Activated CD4-positive, alpha-beta T cell treated with anti-CD3 and anti-CD28 coated beads, Interleukin-2, Interleukin-4, amounts not matched to agents 100 ng/mL and 50 ng/mL, durations not matched to agents 16 hours and 8 hours (primary cell): ENCODE results near the gene CREB3L2.

Source experiments
- DNase-seq: peaks from one replicate; pipeline ENCODE4 v3.0.0-alpha.2; 2020; ENCODE audit warnings: low spot score

Gene CREB3L2

DNA sequence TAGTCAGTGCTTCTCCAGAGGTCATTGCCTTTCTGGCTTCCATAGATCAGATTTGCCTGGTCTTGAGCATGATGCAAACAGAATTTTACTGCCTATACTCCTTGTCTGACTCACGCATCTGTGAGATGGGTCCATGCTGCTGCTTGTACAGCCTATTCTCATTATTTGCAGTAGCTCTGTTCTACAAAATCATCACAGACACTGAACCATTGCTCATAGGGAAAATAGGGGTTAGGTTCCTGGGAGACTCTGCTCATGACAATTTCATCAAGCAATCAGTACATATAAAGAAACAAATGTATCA lies 7.4 kb upstream of the CREB3L2 start:
- DNase-seq: no peak

DNA sequence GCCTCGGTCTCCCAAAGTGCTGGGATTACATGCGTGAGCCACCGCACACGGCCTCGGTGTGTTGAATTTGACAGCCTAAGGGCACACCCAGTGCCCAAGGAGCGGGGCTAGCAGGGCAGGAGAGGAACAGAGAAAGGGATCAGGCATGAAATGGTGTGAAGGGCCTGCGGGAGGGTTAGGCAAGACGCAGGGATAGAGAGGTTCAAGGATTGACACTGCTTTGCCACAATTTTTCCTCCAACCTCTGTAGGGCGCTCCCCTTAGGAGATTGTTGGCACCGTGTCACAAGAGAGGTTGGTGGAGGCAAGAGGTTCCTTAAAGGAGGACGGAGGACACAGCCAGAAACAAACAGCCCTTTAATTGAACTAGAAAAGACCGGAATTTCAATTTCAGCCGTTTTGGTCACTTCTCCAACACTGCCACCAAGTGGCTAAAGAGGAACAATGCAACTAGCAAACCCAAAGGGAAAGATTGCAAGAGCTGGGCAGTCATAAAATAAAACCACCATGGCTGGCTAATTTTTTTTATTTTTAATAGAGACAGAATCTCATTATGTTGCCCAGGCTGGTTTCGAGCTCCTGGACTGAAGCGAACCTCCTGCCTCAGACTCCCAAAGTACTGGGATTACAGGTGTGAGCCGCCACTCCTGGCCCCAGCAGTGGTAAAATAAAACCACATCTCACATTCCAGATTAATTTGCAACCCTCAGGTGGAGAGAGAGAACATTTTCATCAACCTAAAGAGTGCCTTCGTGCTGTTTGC lies 6.9 kb upstream of the CREB3L2 start:
- peak; percentile 65 for DNase-seq

DNA sequence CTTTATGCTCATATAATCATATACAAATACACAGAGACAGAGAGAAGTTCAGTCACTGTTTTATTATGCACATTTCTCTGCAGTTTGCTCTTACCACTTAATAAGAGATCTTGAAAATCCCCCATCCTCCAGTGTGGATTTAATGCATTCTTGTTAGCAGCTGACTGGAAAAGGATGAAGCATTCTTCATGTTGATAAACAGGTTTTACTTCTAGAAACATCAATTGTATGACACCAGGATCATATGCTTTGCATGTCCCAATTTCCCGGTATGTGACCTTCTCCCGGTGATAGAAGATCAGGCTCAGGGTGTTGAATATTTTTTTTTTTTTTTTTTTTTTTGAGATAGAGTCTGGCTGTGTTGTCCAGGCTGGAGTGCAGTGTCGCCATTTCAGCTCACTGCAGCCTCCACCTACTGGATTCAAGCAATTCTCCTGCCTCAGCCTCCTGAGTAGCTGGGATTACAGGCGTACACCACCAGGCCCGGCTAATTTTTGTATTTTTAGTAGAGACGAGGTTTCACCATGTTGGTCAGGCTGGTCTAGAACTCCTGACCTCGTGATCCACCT lies 6.2 kb upstream of the CREB3L2 start:
- no peak for DNase-seq

DNA sequence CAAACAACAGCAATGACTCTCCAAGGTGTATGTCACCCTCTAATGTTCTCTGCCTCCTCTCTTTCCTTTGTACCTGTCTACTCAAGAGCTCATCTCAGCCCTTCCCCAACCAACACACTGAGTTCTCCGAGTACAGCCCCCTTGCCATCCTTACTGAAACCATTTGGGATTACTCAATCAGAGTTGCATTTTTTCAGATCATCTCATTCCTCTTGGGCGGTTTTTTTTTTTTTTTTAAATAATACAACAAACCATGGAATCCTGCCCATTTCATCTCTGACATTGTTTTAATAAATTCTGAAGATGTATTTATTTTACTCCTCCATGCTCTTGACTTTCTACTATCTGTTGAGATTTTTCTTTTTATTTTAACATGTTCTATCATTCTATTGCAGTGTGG lies 4.2 kb upstream of the CREB3L2 start:
- DNase-seq: no peak

DNA sequence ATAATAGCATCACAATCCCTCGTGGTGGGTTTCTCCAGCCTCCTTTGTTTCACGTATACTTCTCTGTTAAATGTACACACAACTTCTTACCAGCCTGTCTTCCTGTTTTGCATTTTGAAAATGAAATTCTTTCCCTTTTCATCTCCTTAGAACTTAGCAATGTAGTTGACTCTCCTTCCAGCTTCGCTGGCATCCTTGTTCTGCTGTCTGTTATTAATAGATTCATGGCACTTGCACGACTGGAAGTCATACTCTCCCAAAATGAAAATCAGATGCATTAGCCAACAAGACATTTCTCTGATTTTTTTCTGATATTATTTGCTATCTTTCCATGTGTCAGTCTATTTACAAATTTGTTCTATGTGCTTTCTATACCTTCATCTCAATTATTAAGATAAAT lies 3.0 kb upstream of the CREB3L2 start:
- DNase-seq: no peak

DNA sequence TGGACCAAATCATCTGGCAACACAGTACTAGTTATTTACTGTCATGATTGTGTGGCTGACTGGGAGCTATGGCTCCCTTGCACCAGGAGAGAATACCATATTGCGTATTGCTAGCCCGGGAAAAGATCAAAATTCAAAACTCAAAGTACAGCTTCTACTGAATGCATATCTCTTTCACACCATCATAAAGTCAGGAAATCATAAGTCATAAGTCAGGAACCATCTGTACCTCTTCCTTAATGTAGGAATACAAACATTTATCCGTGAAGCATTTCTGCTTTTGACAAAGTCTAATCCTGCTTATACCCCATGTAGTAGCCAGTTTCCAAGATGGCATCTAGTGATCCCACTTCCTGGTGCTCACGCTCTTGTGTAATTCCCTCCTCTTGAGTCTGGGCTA lies 2.2 kb upstream of the CREB3L2 start:
- no peak for DNase-seq

DNA sequence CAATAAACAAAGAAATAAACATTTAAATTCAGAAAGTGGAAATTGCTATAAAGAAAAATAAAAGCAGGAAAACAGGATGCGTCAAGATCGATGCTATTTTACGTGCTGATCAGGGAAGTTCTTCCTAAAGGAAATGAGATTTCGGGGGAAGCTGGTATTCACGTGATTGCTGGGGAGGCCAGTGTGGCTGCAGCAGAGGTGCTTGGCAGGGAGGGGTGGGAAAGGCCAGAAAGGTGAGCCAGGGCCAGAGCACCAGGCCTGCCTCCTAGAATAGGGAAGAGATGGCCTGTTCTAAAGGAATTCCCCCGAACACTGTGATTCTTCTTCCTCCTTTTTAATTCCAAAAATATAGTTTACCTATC lies 923 bp upstream of the CREB3L2 start:
- DNase-seq: no peak

DNA sequence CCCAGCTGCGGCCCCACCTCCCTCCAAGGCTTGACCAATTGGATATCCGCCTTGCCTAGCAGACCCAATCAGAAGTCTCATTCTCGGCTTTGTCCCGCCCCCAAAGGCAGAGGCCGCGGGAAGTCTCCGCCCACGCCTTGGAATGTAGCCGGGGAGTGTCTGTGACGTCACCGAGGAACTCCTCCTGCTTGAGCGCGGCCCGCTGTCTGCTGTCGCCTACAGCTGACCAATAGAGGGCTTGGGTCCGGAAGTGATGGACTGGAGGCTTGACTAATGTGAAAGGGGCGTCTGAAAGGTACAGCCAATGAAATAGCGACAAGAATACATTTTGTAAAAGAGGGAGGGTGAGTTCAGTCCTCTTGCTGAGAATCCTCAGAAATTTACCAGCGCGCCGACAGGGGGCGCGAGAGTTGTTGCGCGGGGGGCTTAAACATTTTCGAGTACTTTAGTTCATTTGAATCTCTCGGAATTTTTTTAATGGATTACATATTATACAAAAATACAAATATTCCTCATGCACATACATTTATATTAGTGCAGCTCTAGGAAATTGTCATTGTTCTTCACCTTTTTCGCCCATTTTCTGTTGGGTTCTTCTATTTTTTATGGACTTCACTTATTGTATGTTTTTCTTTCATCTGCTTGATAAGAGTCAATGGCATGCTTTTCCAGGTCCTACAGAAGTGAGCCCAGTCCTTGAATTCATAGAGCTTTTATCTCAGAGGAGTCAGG lies 376 bp upstream of the CREB3L2 start:
- DNase-seq: peak; percentile 99

DNA sequence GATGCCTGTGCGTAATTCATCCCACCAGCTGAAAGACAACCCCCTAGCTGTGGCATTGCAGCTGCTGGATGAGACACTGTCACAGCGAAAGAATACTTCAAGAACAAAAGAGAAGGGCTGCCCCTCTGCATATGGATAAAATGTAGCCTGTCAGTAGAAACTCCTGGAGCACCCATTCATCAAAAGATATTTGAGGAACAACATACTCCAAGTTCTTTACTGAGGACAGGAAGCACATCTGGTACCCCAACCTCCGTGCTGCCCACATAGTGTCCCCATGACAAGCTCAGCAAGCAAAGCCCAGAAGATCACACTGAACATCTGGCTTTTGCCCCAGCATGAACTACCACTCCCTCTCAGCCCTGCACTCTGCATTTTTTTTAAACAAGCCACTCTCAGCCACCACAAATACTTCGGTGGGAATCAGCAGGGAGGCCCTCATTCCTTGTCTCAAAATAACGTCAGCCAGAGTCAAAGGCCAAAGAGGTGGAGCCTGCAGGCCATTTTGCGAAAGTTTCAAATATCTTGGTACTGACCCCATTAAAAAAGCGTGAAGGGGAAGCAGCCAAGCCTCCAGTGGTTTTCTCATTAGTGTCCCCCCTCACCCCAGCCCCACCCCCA lies 1.7 kb downstream of the CREB3L2 start:
- no peak for DNase-seq

DNA sequence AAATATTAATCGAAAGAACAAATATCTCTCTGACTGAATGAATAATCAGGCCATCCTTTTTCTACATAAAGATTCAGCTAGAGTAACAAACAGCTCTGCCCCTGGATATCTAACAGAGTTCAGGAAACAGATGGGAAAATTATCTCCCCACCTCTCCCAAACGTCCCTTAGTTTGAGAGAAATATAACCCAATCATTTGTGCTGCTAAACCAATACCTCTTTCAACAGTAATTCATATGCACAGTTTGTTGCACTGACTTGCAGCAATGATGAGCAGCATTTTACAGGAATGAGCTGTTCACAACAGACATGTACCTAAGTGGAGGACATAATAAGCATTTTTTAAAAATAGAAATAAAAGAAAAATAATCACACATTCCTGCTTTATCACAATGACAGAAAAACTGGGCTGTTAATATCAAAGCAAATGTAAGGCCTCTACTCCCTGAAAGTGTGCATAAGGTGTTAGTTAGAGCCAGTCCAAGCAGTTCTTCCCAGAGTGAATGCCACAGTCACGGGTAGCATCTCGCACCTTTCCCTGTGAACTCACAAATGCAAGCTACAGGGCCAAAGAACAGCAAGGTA lies 2.3 kb downstream of the CREB3L2 start:
- no peak for DNase-seq

DNA sequence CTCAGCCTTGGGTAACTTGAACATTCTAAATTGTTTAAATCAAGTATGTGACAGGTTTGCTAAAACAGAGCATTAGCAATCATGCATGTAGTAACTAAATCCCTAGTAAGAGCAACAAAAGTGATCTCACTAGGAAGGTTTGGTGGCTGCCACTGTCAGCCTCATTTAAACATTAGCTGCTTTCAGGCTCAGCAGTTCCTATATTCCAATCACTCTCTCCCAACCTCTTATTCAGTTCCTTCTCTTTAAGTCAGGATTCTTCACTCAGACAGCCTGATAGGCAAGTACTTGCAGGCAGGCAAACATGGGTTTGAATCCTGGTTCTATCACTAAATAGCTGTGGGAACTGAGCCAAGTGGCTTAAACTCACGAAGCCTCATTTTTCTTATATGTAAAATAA lies 3.6 kb downstream of the CREB3L2 start:
- DNase-seq: no peak

DNA sequence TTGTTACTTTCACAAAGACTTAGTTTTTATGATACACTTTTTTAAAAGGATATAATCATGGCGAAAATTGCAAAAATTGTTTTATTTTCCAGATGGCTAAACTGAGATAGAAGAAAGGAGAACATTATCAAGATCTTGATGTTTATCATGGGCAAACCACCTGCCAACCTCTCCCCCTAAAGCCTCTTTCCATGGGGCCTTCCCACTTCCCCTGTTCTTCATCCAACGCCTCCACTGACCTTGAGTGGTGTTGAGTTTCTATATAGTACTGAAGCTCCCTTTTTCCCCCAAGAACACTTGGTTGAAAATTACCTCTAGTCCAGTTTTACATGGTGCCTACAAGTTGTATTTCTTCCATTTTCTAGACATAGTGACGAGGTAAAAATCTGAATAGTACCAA lies 5.0 kb downstream of the CREB3L2 start:
- DNase-seq: no peak

DNA sequence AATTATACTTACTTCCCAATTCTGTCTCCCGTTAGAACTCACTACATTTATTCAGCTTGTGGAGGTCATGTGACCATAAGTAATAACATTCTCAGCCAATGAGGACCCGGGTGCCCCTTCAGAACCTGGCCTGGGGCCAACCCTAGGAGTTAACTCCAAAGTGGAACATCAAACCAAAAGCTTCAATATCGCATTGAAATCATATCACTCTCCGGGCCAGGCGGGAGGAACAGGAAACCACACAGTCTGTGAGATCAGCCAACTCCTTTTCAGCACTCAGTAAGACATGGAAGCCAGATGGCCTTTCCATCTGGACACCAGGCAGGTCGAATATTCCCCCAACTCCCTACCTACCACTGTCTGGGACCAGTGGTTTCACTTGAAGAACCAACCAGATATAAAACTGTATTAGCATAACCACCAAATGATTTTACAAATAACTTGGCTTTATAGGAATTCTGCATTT lies 5.5 kb downstream of the CREB3L2 start:
- no peak for DNase-seq

DNA sequence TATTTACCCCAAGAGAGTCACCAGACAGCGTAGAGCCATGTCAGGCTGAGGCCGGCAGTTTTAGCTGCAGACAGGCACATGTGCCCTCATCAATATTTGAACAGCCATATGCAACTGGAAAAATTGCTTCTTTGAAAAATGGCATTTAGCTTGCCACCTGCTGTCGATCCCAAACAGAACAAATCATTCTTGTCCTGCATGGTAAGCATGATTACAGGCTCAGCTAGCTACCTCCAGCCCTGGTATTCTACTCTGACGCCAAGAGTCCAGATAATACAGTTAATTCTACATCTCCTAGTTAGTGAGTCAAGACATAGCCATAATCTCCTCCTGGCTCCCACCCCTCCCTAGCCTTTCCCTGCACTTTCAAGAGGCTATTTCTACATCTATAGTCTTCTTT lies 7.7 kb downstream of the CREB3L2 start:
- no peak for DNase-seq

DNA sequence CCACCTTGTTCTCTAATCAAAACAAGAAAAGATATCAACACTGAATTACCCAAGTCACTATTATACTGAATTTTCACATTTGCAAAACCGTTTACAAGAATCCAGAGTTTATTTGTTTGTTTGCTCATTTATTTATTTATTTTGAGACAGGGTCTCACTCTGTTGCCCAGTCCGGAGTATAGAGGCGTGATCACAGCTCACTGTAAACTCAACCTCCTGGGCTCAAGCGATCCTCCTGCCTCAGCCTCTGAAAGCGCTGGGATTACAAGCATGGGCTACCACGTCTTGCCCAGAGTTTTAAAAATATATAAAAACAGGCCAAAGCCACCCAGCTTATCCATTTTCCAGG lies 8.5 kb downstream of the CREB3L2 start:
- DNase-seq: no peak

DNA sequence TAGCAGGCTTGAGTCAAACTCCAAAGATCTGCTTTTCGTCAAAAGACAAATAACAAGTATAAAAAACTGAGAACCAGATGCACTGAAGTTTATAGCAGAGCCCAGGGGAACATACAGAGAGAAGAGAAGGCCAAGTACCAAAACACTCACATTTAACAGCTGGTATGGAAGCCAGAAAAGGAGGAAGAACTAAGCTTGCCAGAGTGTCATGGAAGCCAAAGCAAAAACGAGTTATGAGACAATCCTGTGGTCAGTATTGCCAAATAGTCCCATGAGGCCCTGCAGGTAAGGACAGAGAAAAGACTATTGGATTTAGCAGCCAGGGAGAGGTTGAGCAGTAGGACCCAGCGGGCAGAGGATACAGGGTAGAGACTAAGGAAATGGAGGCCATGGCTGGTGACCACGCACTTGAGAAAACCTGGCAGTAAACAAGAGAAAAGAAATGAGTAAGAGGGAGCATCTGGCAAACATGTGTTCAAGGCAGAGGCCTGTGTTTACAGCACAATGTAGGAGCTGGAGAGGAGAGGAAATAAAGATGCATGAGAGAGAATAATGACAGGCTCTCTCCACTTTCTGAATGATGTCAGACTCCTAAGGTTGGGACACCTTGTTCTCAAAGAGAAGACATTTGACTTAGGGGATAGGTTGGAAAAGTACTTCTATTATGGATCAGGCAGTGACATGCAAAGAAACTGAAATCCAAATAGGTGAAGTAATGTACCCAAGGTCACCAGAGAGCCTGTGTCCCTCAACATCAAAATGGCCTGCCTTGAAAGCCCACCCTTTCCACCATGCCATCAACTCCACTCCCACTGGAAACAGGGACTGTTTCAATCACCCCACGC lies 9.1 kb downstream of the CREB3L2 start:
- peak; percentile 53 for DNase-seq

DNA sequence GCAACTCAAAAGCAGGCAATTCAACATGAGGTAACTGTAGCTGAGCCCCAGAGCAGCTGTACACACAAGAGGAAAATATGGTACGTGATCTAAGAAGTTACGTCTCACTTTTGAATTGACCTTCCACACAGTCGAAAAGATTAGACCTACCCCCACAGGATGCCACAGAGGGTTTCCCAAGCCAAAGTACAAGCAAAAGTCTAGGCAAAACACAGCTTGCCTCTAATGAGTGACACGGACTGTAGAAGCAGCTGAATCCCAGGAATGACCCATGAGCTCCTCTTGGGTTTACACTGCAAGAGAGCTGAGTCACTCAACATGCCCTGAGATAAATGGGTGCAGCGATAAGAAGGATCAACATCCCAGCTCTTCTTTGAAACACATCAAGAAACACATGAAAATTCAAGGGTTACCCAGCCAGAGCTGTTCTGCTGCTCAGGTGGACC lies 9.8 kb downstream of the CREB3L2 start:
- no peak for DNase-seq

DNA sequence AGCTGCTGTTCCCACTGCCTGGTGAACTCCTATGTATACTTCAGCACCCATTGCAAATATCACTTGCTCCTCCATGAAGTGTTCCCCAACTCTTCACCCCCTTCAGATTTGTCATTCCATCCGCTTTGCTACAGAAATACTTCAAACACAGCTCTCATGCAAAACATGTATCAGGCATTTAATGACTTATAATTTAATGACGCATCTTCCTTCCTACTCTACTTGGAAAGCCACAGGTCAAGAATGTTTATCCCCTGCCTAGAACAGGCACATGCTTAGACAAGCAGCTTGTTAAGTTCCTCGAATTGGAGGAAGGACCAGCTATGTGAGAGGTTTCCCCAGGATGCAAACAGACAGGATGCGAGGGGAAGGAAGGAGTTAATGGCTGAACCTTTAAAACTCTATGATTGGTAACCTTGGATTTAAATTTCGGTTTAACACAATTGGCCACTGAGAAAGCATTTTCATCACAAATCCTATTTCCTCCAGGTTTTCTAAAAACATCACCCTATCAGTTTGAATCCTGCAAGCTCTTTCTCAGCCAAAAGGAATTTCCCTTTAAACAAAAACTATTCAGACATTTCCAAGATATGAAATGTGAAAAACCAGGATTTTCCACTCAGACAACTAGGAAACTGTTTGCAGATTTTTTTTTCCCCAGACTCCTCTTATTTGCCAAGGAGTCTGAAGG lies 11.5 kb downstream of the CREB3L2 start:
- no peak for DNase-seq

DNA sequence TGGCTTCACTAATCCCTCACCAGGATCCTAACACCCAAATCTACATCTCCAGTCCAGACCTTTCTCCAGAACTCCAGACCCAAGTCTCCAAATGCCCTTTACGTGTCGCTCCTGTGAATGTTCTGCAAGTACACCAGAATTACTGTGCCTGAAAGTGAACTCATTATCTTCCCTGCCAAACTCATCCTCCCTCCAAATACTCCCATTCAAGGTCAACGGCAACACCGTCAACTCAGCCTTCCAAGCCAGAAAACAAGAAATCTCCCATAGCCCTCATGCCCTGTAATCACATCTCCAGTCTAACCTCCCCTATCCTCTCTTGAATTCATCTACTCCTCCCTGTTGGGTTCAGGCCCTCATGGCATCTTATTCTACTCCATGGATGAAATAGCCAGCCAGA lies 12.3 kb downstream of the CREB3L2 start:
- no peak for DNase-seq

DNA sequence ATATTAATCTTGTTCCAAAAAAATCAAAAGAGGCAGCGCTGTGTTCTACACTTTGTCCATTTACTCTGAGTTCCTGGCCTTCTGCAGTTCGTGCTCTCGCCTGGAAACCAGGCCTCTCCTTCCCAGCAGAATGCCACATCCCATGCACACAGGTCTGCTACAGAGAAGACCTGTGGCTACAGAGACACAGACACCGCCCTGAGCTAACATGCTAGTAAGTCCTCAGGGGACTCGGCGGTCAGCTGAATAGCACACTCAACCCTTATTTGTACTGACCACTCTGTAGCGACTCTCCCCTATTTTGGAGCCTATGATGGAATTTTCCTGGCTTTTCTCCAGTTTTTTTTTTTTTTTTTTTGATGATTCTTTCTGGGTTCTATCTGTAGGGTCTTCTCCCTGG lies 12.8 kb downstream of the CREB3L2 start:
- DNase-seq: no peak

DNA sequence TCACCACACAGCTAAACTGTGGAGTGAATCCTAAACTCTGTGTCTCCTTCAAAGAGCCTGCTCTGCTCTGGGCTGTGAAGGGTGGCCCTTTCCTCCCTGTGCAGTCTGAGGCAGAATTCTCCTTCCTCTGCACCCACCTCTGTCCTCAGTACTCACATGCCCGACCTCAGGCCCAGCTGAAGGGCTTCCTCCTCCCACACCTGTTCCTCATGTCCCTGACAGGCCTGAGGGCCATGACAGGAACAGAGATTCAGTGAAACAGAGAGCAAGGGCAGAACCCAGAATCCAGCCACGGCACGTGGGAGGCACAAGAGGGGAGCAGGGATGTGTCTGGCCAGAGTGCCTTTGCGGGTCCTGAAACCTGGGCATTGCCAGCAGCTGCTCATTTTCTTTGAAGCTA lies 13.9 kb downstream of the CREB3L2 start:
- DNase-seq: no peak
